ENCODE results near the gene MARCHF10.

The MARCHF10 gene

GRCh38 chr17:62753562-62753961, 54.6 kb downstream of the MARCHF10 start:
- no peak for DNase-seq (ENCODE audit: low spot score)

GRCh38 chr17:62751060-62751691, 56.9 kb downstream of the MARCHF10 start:
- peak; percentile 78 for DNase-seq (ENCODE audit: low spot score)

- DNase-seq (ENCODE audit: low spot score) = no peak
Observed at GRCh38 chr17:62750631-62751051, 57.5 kb downstream of the MARCHF10 start.

- no peak for DNase-seq (ENCODE audit: low spot score)
Observed at GRCh38 chr17:62749926-62750325, 58.2 kb downstream of the MARCHF10 start.

- DNase-seq (ENCODE audit: low spot score) = no peak
Observed at GRCh38 chr17:62746941-62747340, 61.2 kb downstream of the MARCHF10 start.

GRCh38 chr17:62745806-62746205, 62.3 kb downstream of the MARCHF10 start:
- DNase-seq (ENCODE audit: low spot score) = no peak

- DNase-seq (ENCODE audit: low spot score) = no peak
Observed at GRCh38 chr17:62744259-62744658, 63.9 kb downstream of the MARCHF10 start.

- DNase-seq (ENCODE audit: low spot score) = no peak
Observed at GRCh38 chr17:62741290-62741689, 66.8 kb downstream of the MARCHF10 start.

- no peak for DNase-seq (ENCODE audit: low spot score)
Observed at GRCh38 chr17:62739645-62740388, 68.3 kb downstream of the MARCHF10 start.

GRCh38 chr17:62738281-62738680, 69.8 kb downstream of the MARCHF10 start:
- no peak for DNase-seq (ENCODE audit: low spot score)

GRCh38 chr17:62737513-62737912, 70.6 kb downstream of the MARCHF10 start:
- DNase-seq (ENCODE audit: low spot score) = no peak

GRCh38 chr17:62735044-62735651, 73.0 kb downstream of the MARCHF10 start:
- no peak for DNase-seq (ENCODE audit: low spot score)

- DNase-seq (ENCODE audit: low spot score) = no peak
Observed at GRCh38 chr17:62732125-62732524, 76.0 kb downstream of the MARCHF10 start.

- no peak for DNase-seq (ENCODE audit: low spot score)
Observed at GRCh38 chr17:62727916-62728672, 80.0 kb downstream of the MARCHF10 start.

GRCh38 chr17:62725791-62726249, 82.3 kb downstream of the MARCHF10 start:
- peak; percentile 70 for DNase-seq (ENCODE audit: low spot score)

- peak; percentile 70 for DNase-seq (ENCODE audit: low spot score)
Observed at GRCh38 chr17:62724398-62725146, 83.5 kb downstream of the MARCHF10 start.

GRCh38 chr17:62723842-62724241, 84.3 kb downstream of the MARCHF10 start:
- DNase-seq (ENCODE audit: low spot score) = no peak

GRCh38 chr17:62722625-62723024, 85.5 kb downstream of the MARCHF10 start:
- DNase-seq (ENCODE audit: low spot score) = no peak

GRCh38 chr17:62720126-62720850, 87.8 kb downstream of the MARCHF10 start:
- peak; percentile 98 for DNase-seq (ENCODE audit: low spot score)

- no peak for DNase-seq (ENCODE audit: low spot score)
Observed at GRCh38 chr17:62719586-62719985, 88.5 kb downstream of the MARCHF10 start.

- DNase-seq (ENCODE audit: low spot score) = peak; percentile 91
Observed at GRCh38 chr17:62718429-62718828, 89.7 kb downstream of the MARCHF10 start.

All from kidney tubule cell (primary cell).